Measurements from ENCODE around the gene EGFL7.

DNA sequence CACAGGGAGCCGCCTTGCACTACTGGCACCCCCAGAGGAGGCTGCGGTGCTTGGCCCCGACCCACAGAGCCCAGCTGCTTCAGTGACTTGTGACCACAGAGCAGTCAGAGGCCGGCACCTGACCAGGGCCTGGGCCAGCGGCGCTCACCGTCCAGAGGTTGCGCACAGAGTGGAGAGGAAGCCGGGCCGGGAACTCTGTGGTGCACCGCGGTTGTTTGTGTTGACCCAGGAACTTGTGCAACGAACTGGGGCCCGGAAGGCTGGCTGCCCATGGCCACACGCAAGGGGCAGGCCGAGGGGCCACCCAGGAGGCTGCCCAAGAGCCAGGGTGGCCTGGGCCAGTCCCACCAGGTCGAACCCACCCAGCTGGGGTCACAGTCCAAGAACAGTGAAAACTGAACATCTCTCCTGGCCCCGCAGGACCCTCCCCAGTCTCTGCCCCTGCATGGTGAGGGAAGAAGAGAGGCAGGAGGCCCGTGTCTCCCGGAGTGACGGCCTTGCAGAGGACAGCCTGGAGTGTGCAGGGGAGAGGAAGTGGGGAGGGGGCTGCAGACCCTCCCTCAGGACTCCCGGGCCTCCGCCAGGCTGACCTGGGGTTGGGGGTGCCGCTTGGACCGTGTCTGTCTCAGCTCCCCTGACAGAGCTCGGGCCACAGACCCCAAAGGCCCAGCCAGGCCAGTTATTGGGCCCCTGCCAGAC is 42.8 kb upstream of the EGFL7 start:
- TF ChIP-seq, protein P1, sequence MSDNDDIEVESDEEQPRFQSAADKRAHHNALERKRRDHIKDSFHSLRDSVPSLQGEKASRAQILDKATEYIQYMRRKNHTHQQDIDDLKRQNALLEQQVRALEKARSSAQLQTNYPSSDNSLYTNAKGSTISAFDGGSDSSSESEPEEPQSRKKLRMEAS (IDR thresholded peaks at IDR 0.05), result no peak
- TF ChIP-seq CTCF (IDR thresholded peaks at IDR 0.05; ENCODE audit: control extremely low read depth in 1 of 3, insufficient read depth in 1 of 3, low read depth in 1 of 3, low read length in 3 of 3) (no peak), CHD1 (IDR thresholded peaks at IDR 0.05; ENCODE audit: low read depth, low read length) (no peak), RAD21 (IDR thresholded peaks at IDR 0.05 in 1 of 2, conservative IDR thresholded peaks at IDR 0.05 in 1 of 2; ENCODE audit: low read depth in 2 of 2, low read length in 2 of 2) (no peak), POLR2A (IDR thresholded peaks at IDR 0.05; ENCODE audit: control extremely low read depth in 1 of 2, low read depth in 2 of 2, low read length in 2 of 2) (no peak)
